Activated naive CD4-positive, alpha-beta T cell treated with anti-CD3 and anti-CD28 coated beads, Interleukin-2, amount 10 ng/mL, durations not matched to agents 7 days and 5 days (primary cell): ENCODE measurements around the gene GTF2F1.
"Not testable (repeated sequence)": the region's sequence is repeated elsewhere in the genome, so short reads cannot be mapped to it uniquely, and the experiment has no call there.

Source experiments
- CTCF ChIA-PET: fragments of 350-600 bp; sonication (Branson Sonifier 250); formaldehyde crosslinking; loops from one replicate; lab custom pipeline; 2021; ENCODE audit warnings: antibody characterized with exemption; lab: Charles Lee
- DNase-seq: peaks from one replicate; pipeline ENCODE4 v3.0.0-alpha.2; 2020
- H3K27ac Mint-ChIP-seq: one replicate; pipeline ENCODE4 v1.8.0; 2021; ENCODE audit warnings: mild to moderate bottlenecking, moderate library complexity, mixed read lengths
- H3K27me3 Mint-ChIP-seq: one replicate; pipeline ENCODE4 v1.8.0; 2021; ENCODE audit warnings: mild to moderate bottlenecking, mixed read lengths
- H3K36me3 Mint-ChIP-seq: one replicate; pipeline ENCODE4 v1.8.0; 2021; ENCODE audit warnings: mixed read lengths
- H3K4me1 Mint-ChIP-seq: one replicate; pipeline ENCODE4 v1.8.0; 2021; ENCODE audit warnings: mixed read lengths
- H3K4me3 Mint-ChIP-seq: one replicate; pipeline ENCODE4 v1.8.0; 2021; ENCODE audit warnings: mild to moderate bottlenecking, moderate library complexity, mixed read lengths
- H3K9me3 Mint-ChIP-seq: one replicate; pipeline ENCODE4 v1.8.0; 2021; ENCODE audit warnings: mixed read lengths

The GTF2F1 gene

DNA sequence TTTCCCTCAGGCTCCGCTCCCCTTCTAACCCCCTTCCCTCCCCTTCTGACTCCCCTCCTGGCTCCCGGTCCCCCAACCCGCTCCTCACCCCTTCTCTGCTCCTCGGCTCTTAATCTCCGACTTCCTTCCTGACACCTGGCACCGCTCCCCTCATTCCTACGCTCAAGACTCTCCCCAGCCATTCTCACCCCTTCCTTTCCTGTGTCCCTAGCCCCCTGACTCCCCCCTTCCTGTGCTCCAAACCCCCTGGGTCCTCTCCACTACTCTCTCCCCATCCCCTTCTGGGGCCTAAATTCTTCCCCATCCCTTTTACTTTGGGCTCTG lies 31.0 kb downstream of the GTF2F1 start:
- Mint-ChIP-seq H3K27me3 (no peaks in the 10 kb centered on the region), H3K9me3 (no peaks in the 10 kb centered on the region), H3K4me3 (peak overlapping the region; percentile 95), H3K36me3 (peaks cover 27% of the 10 kb centered on the region), H3K27ac (peak overlapping the region; percentile 99), H3K4me1 (peaks cover 21% of the 10 kb centered on the region)
- no peak for DNase-seq
- CTCF ChIA-PET, result no interaction called here

GRCh38 chr19:6360857-6361216 lies 32.1 kb downstream of the GTF2F1 start:
- H3K9me3 Mint-ChIP-seq, CTCF ChIA-PET, H3K27me3 Mint-ChIP-seq, DNase-seq: not testable (repeated sequence)
- Mint-ChIP-seq H3K36me3 (peaks cover 21% of the 10 kb centered on the region), H3K4me1 (peaks cover 17% of the 10 kb centered on the region), H3K27ac (peak overlapping the region; percentile 99), H3K4me3 (peak overlapping the region; percentile 95)

- H3K27ac Mint-ChIP-seq, H3K27me3 Mint-ChIP-seq, DNase-seq, H3K9me3 Mint-ChIP-seq, CTCF ChIA-PET, H3K4me3 Mint-ChIP-seq: not testable (repeated sequence)
- H3K4me1 Mint-ChIP-seq, result peaks cover 16% of the 10 kb centered on the region
- peaks cover 20% of the 10 kb centered on the region for H3K36me3 Mint-ChIP-seq
Observed at GRCh38 chr19:6360445-6360844, 32.5 kb downstream of the GTF2F1 start.

DNA sequence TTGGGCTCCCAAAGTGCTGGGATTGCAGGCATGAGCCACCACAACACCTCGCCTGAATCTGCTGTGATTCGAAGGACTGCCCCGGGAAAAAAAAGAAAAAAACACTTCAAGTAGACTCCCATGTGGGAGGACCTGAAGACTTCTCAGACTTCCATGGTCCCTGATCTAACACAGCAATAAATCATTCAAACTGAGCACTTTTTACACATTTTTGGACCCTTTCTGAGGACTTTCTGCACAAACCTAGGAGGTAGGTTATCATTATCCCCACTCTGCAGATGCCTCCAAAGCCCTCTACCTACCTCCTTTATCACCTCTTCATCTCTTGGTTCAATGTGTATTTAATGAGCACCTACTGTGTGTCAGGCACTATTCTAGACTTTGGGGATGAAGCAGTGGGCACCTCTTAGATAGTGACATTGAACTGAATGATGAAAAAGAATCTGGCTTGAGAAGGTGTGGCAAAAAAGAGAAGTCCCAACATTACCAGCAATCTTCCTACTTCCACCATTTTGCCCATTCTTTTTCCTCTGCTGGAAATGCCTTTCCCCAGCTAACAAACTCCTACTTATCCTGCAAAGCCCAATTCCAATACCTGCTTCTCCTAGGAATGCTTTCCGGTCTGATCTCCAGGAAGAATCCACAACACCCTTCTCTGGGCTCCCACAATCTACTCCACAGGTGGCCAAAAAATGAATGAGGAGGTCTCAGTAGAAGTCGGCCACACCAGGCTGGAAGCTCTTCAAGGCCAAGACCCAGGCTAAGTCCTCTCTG lies 33.2 kb downstream of the GTF2F1 start:
- Mint-ChIP-seq H3K4me1 (peaks cover 16% of the 10 kb centered on the region), H3K4me3 (peak overlapping the region; percentile 17), H3K9me3 (no peaks in the 10 kb centered on the region), H3K27ac (no peak overlapping the region), H3K36me3 (peaks cover 15% of the 10 kb centered on the region), H3K27me3 (no peaks in the 10 kb centered on the region)
- CTCF ChIA-PET, result no interaction called here
- DNase-seq, result no peak

DNA sequence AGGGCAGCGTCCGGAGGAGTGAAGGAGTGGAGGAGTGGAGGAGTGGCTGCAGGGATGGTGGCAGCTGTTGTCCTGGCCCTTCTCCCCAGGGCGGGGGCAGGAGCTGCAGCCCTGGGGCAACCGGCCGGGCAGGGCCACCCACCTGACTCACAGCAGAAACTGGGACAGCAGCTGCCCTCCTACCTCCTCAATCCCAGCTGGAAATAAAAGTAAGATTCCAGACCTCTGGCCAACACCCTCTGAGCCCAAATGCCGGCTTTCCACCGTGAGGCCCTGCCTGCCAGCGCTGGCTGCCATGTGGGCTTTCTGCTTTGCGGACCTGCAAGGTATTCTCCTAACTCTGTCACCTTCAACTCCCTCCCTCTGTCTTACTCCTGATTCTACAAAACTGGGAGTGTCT lies 35.0 kb downstream of the GTF2F1 start:
- DNase-seq, result no peak
- Mint-ChIP-seq H3K27ac (no peak overlapping the region), H3K27me3 (no peaks in the 10 kb centered on the region), H3K4me3 (no peak overlapping the region), H3K36me3 (peaks cover 5% of the 10 kb centered on the region), H3K4me1 (peaks cover 8% of the 10 kb centered on the region), H3K9me3 (no peaks in the 10 kb centered on the region)
- CTCF ChIA-PET, result no interaction called here

DNA sequence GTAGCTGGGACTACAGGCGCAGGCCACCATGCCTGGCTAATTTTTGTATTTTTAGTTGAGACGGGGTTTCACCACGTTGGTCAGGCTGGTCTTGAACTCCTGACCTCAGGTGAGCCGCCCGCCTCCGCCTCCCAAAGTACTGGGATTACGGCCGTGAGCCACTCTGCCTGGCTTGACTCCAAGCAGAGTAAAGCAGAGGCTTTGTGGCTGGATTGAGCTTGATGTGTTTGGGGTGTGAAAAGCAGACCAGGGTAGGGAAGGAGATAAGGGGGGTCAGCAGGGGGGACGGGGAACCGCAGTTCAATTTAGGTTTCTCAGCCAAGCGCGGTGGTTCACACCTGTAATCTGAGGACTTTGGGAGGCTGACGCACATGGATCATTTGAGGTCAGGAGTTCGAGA lies 35.8 kb downstream of the GTF2F1 start:
- no peaks in the 10 kb centered on the region for H3K27me3 Mint-ChIP-seq

DNA sequence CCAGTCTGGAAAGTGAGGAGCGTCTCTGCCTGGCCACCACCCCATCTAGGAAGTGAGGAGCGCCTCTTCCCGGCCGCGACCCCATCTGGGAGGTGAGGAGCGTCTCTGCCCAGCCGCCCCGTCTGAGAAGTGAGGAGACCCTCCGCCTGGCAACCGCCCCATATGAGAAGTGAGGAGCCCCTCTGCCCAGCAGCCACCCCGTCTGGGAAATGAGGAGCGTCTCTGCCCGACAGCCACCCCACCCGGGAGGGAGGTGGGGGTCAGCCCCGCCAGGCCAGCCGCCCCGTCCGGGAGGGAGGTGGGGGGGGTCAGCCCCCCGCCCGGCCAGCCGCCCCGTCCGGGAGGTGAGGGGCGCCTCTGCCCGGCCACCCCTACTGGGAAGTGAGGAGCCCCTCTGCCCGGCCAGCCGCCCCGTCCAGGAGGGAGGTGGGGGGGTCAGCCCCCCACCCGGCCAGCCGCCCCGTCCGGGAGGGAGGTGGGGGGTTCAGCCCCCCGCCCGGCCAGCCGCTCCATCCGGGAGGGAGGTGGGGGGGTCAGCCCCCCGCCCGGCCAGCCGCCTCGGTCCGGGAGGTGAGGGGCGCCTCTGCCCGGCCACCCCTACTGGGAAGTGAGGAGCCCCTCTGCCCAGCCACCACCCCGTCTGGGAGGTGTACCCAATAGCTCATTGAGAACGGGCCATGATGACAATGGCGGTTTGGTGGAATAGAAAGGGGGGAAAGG lies 37.5 kb downstream of the GTF2F1 start:
- H3K4me1 Mint-ChIP-seq, H3K27ac Mint-ChIP-seq, H3K9me3 Mint-ChIP-seq, H3K27me3 Mint-ChIP-seq, CTCF ChIA-PET, H3K4me3 Mint-ChIP-seq, H3K36me3 Mint-ChIP-seq, DNase-seq: not testable (repeated sequence)

More for the DNA sequence above, 35.8 kb downstream of the GTF2F1 start:
- Mint-ChIP-seq H3K4me1 (peaks cover 3% of the 10 kb centered on the region), H3K4me3 (no peak overlapping the region), H3K27ac (no peak overlapping the region), H3K9me3 (no peaks in the 10 kb centered on the region), H3K36me3 (peaks cover 8% of the 10 kb centered on the region)
- CTCF ChIA-PET, result no interaction called here
- no peak for DNase-seq

GRCh38 chr19:6354098-6354674 lies 38.8 kb downstream of the GTF2F1 start:
- Mint-ChIP-seq H3K4me1 (no peaks in the 10 kb centered on the region), H3K27ac (no peak overlapping the region), H3K36me3 (peaks cover 10% of the 10 kb centered on the region), H3K27me3 (no peaks in the 10 kb centered on the region), H3K4me3 (no peak overlapping the region), H3K9me3 (no peaks in the 10 kb centered on the region)
- no peak for DNase-seq
- CTCF ChIA-PET, result interaction anchor here (0.7 to 1.4 kb wide), 2 partner anchors 18 to 196 kb away, joined by 3 read pairs; partner anchors contain the start of gene ALKBH7

- Mint-ChIP-seq H3K9me3 (no peaks in the 10 kb centered on the region), H3K4me3 (no peak overlapping the region), H3K27ac (no peak overlapping the region), H3K27me3 (no peaks in the 10 kb centered on the region), H3K4me1 (no peaks in the 10 kb centered on the region), H3K36me3 (peaks cover 9% of the 10 kb centered on the region)
- CTCF ChIA-PET, result interaction anchor here (0.9 to 1.4 kb wide), 2 partner anchors 14 to 20 kb away, joined by 3 read pairs; partner anchors contain the start of gene ALKBH7
- DNase-seq, result no peak
Observed at GRCh38 chr19:6352381-6353165, 40.4 kb downstream of the GTF2F1 start.

DNA sequence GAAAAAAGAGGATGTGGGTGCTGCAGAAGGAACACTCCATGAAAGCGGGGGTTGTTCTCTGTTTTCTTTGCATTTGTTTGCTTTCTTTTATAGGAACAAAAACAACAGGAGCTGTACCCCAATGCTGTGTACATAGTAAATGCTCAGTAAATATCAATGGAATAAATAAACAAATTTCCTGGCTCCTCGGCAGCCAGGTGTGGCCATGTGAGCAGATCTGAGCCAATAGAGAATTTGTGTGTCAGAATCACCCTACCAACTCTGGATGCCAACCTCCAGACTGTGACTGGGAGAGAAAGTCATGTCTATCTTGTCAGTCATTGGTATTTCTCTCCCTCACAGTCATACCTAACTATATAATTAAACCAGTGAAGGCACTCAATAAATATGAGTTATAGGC lies 42.3 kb downstream of the GTF2F1 start:
- H3K4me1 Mint-ChIP-seq, result no peaks in the 10 kb centered on the region
- DNase-seq, result no peak
- no peak overlapping the region for H3K27ac Mint-ChIP-seq
- H3K36me3 Mint-ChIP-seq, result peaks cover 9% of the 10 kb centered on the region
- no peaks in the 10 kb centered on the region for H3K9me3 Mint-ChIP-seq
- CTCF ChIA-PET, result no interaction called here
- H3K4me3 Mint-ChIP-seq, result no peak overlapping the region
- H3K27me3 Mint-ChIP-seq, result peaks cover 3% of the 10 kb centered on the region

DNA sequence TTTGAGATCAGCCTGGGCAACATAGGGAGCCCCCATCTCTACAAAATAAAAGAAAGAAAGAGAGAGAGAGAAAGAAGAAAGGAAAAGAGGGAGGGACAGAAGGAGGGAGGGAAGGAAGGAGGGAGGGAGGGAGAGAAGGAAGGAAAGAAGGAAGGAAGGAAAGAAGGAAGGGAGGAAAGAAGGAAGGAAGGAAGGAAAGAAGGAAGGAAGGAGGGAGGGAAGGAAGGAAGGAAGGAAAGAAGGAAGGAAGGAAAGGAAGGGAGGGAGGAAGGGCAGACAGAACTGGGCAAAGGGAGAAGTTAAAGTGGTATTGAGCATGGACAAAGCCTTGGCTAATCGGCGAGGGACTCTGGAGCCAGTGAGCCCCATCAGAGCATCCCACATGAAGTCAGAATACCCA lies 43.7 kb downstream of the GTF2F1 start:
- H3K27ac Mint-ChIP-seq, CTCF ChIA-PET: not testable (repeated sequence)

GRCh38 chr19:6343462-6343861 lies 49.5 kb downstream of the GTF2F1 start:
- H3K9me3 Mint-ChIP-seq, result peaks cover 6% of the 10 kb centered on the region

More for the DNA sequence above, 43.7 kb downstream of the GTF2F1 start:
- not testable (repeated sequence) for H3K9me3 Mint-ChIP-seq, H3K4me3 Mint-ChIP-seq, DNase-seq, H3K36me3 Mint-ChIP-seq, H3K27me3 Mint-ChIP-seq, H3K4me1 Mint-ChIP-seq

DNA sequence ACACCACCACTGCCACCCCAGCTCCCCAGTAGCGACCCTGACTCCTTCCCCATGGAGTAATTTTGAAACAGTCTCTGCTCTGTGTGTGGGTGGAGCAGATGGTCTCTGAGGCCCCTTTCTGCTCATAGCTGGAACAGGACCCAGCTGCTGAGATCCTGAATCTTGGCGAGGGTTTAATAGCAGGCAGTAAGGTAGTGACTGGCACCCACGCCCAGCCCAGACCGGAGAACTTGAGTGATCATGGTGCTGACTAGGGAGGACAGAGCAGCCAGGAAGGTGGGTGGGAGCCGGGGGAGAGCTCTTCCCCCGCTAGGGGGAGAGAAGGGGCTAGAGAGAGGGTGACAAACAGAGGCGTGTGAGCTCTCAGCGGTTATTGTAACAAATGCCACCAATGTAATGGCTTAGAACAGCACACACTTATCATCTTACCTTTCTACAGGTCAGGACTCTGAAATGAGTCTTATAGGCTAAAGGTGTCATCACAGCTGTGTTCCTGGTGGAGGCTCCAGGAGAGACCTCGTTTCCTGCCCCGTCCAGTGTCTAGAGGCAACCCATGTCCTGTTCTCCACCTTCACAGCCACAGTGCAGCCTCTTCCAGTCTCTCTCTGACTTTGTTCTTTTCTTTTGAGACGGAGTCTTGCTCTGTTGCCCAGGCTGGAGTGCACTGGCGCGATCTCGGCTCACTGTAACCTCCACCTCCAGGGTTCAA lies 52.3 kb downstream of the GTF2F1 start:
- Mint-ChIP-seq H3K27me3 (no peaks in the 10 kb centered on the region), H3K9me3 (peaks cover 6% of the 10 kb centered on the region), H3K4me3 (no peak overlapping the region), H3K4me1 (no peaks in the 10 kb centered on the region), H3K36me3 (peaks cover 10% of the 10 kb centered on the region), H3K27ac (no peak overlapping the region)
- CTCF ChIA-PET, result no interaction called here
- DNase-seq, result no peak

More at GRCh38 chr19:6343462-6343861, 49.5 kb downstream of the GTF2F1 start:
- H3K36me3 Mint-ChIP-seq, result peaks cover 11% of the 10 kb centered on the region
- H3K4me3 Mint-ChIP-seq, result no peak overlapping the region
- DNase-seq, result no peak
- peaks cover 3% of the 10 kb centered on the region for H3K27me3 Mint-ChIP-seq
- H3K27ac Mint-ChIP-seq, result peak overlapping the region; percentile 49
- CTCF ChIA-PET, result no interaction called here
- H3K4me1 Mint-ChIP-seq, result no peaks in the 10 kb centered on the region
